GM18520 (cell line): ENCODE data around the gene YWHAG.
"Not testable (repeated sequence)": the region's sequence is repeated elsewhere in the genome, so short reads cannot be mapped to it uniquely, and the experiment has no call there.

Experiments
- ATAC-seq: cut with Tn5 transposase; IDR thresholded peaks from one replicate; pipeline ENCODE4 v1.9.1; 2021; ENCODE audit not compliant: unreplicated experiment

The YWHAG gene

DNA sequence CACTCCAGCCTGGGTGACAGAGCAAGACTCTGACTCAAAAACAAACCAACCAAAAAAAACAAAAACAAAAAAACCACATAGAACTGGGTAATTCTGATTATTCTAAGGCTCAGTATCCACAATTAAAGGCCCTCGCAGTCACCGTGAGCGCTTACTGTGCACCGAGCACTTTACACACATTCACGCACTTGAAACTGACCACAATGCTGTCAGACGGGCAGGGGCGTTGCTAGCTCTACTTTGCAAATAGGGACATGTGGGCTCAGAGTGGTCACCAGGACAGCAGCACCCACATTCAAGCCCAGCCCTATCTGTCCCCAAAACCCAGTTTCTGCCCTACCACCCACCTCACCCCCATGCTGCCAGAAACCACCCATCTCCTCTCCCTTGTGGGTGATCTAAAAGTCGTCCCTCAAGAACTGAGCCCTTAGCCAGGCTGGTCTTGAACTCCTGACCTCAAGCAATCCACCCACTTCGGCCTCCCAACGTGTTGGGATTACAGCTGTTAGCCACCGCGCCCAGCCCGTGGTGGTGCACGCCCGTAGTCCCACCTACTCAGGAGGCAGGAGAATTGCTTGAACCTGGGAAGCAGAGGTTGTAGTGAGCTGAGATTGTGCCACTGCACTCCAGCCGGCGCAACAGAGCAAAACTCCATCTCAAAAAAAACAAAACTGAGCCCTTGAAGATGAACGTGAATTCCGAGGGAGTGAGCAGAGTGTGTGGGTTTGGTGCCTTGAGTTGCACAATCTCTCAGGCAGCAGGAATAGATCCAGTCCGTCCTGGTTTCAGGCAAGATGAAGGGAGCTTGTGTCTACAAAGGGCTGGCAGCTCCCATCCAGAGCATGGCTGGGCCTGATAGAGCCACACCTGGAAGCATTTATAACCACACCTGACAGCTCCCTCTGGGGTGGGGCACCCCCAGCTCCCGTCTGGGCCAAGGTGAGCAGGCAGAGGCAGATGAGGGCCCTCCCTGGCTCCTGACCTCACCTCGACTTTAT, 61.7 kb downstream of the YWHAG start:
- ATAC-seq: no peak

DNA sequence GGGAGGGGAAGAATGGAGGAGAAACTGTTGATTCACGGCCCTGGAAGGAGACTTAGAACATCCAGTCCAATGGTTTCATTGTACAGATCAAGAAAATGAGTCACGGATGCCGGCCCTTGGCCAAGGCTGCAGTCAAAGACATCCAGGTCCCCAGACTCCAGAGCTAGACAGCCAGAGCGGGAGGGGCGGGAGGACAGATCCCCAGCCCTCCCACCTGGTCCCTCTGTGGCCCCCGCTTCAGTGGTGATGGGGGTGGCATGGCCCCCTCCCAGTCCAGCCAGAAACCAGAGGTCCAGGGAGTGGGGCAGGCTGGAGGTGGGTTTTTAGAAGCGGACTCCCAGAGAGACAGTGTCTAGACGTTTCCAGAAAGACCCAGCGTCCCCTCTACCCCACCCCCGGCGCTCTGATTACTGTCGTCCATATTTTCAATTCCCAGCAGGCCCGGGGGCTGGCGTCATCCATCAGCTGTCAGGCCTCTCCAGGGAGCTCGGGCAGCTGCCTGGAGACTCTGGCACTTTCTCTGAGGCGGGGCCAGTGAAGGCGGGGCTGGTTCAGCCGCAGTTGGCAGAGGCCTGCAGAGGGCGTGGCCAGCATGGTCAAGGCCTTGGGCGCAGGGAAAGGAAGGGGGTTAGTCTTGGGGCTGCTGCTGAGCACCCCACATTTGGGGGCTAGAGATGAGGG, 64.3 kb downstream of the YWHAG start:
- ATAC-seq: no peak

DNA sequence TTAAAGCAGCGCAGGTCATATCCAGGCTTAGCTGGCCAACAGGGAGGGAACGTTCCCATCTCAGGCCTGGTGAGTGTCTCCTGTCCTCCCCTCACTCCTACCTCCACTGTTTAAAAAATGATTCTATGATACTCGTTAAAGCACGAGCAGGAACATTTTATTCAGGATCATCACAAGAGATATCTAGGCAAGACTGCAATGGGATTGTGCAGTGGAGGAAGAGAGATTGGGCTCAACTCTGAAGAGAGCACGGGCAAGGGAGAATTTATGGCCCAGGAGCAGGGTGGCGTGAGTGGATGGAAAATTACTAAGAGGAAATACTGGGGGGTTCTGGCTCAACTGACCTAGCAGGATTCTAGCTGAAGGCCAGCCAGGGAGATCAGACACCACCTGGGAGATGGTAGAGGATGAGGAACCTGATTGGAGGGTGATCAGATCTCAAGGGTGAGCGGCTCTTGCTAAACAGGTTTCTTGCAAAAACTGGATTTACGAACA, 65.3 kb downstream of the YWHAG start:
- no peak for ATAC-seq

DNA sequence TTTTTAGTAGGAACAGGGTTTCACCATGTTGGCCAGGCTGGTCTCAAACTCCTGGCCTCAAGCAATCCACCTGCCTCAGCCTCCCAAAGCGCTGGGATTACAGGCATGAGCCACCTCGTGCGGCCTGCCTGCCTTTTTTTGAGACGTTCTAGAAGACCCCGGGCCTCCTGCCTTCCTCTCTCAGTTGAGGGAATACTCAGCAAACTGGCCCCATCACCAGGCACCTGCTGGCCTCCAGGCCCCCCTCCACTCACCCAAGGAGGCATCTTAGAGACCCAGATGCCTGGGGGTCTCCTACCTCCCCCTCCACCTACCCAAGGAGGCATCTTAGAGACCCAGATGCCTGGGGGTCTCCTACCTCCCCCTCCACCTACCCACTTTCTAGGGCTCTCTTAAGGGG, 65.9 kb downstream of the YWHAG start:
- ATAC-seq: not testable (repeated sequence)

DNA sequence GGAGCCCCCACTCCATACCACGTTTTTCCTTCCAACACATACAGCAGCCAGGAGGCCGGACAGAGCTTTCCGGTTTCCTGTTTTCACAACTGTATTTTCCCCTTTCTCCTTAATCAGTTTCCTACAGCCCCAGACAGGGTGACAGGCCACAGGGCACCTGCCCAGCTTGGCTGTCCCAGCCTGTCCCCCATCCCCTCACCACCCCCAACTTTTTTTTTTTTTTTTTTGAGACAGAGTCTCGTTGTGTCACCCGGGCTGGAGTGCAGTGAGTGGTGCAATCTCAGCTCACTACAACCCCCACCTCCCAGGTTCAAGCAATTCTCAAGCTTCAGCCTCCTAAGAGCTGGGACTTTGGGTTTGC, 66.6 kb downstream of the YWHAG start:
- no peak for ATAC-seq

DNA sequence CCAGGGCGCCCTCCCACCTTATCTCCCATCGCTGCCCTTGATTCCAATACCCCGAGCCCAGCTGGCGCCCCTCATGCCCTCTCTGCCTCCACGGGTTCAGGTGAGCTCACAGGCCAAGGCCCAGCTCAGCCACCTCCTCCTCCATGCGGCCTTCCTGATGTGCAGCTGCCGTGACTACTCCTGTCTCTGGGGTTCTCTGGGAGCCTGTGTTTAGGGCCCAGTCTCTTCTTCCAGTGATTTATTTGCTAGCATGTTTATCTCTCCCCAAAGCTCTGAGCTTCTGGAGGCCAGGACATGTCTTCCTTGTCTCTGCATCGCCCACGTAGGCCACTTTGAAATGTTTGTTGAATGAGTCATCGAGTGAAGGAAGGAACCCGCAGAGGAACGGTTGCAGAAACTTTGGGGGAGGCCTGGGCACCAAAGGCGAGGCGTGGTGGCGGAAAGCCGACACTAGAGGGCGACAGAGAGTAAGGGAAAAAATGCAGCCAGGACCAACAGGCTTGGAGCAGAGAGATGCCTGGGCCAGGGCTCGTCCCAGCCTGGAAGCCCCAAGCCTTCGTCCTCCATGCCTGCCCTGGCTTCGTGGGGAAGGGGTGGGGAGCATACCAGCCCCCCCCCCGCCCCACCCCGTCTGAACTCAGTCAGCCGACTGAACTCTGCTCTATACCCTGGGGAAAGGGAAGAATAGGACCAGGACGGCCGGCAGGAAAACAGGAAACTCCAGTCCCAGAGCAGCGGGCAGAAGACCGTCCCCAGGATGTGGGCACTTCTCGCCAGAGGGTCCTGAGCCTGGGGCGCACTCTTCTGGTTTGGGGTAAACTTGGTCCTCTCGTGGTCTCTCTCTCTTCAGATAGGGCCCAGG, 67.2 kb downstream of the YWHAG start:
- ATAC-seq: no peak

DNA sequence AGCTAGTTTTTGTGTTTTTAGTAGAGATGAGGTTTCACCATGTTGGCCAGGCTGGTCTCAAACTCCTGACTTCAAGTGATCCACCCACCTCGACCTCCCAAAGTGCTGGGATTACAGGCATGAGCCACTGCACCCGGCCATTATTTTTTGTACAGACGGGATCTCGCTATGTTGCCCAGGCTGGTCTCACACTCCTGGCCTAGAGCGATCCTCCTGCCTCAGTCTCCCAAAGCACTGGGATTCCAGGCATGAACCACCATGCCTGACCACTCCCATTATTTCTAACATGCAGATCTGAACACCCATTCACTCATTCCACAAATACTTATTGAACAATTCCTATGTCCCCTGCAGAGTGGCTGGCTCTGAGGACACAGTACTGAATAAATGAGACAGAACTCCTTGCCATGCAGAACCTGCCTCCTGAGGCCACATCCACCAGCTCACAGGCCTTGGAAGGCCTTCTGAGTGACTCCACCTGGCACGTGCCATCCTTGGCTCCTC, 67.9 kb downstream of the YWHAG start:
- ATAC-seq: not testable (repeated sequence)

DNA sequence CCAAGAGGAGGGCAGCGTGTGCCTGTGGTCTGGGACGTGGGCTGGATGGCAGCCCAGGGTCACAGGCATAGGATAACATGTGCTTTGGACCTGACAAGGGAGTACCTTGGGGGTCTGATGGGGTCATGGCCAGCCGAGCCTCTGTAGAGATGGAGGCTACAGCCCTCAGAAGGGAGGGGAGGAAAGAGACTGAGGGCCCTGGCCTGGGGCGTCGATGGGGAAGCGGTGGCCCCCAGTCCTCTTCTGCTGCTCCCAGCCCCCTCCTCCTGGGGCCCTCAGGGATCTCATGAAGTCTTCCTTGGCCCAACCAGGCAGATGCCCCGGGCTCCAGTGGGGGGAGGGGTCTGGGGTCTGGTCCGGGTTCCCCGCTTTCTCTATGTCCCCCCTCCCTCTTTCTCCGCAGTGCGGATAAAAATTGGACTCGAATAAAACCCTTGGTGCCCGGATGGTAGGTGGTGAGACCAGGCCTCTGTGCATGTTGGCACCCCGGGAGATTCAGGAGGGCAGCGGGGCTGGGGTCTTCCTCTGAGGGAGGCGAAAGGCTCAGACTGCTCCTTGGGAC, 71.9 kb downstream of the YWHAG start:
- no peak for ATAC-seq

DNA sequence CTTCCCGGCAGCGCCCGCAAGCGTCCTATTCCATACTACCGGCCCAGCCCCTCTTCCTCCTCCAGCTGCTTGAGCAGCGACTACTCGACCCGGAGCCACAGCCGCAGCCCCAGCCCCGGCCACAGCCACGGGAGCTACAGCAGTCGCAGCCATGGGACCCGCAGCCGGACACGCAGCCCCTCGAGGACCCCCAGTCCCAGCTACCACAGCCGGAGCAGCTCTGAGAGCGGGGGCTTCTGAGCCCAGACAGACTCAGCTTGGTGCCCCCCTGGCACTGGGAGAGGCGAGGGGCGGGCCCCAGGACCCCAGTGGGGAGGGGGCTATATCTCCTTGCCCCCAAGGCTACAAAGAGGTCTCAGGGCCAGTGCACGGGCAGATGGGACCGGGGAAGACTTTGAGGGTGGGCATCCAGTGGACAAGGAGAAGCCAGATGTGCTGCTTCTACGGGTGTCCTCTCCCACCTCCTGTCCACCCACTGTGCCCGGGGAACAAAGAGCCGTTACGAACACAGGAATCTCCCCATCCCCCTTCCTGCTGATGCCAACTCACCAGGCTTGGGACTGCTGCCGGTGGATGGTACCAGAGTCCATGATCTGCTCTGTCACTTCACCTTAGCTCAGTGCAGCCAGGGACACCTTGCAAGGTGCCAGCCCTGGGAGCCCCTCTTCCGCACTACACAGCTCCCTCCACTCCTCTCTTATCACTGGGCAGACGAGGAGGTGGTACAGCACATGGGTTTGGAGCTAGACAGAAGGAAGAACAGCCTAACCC, 73.0 kb downstream of the YWHAG start:
- ATAC-seq: no peak

DNA sequence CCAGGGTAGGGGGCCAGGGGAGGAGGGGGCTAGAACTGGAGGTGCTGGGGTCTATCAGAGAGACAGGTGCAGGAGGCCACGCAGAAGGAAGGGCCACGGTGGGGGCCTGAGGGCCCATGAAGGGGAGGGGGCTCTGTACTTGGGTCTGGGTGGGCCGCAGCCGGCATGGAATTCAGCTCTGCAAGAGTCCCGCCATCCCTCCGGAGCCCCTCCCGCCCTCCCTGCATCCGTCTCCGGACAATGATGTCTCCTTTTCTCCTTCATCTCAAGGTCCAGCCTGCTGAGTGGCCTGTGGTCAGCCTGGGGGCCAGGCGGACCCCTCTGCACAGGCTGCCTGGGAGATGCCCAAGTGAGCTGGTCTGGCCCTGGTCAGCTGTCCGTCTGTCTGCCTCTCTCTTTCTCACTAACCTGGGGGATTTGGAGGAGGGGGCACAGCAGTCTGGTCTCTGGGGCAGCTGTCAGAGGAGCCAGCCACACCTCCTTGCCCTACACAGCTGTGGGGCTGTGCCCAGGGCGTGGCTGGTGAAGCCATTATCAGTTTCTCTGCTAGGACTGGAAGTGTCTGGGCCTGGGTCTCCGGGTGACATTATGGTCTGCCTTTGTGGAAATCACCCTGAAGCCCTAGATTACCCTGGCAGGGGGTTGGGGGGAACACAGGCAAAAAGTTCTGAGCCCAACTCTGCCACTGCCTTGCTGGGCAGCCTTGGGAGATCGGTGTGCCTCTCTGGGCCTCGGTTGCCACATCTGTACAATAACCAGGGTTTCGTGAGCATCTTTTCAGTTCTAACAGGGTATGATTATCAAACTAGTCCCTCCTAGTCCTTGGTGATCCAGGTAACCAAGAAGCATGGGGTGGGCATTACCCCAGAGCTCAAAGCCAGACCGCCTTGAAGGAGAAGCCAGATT, 75.3 kb downstream of the YWHAG start:
- ATAC-seq: no peak

DNA sequence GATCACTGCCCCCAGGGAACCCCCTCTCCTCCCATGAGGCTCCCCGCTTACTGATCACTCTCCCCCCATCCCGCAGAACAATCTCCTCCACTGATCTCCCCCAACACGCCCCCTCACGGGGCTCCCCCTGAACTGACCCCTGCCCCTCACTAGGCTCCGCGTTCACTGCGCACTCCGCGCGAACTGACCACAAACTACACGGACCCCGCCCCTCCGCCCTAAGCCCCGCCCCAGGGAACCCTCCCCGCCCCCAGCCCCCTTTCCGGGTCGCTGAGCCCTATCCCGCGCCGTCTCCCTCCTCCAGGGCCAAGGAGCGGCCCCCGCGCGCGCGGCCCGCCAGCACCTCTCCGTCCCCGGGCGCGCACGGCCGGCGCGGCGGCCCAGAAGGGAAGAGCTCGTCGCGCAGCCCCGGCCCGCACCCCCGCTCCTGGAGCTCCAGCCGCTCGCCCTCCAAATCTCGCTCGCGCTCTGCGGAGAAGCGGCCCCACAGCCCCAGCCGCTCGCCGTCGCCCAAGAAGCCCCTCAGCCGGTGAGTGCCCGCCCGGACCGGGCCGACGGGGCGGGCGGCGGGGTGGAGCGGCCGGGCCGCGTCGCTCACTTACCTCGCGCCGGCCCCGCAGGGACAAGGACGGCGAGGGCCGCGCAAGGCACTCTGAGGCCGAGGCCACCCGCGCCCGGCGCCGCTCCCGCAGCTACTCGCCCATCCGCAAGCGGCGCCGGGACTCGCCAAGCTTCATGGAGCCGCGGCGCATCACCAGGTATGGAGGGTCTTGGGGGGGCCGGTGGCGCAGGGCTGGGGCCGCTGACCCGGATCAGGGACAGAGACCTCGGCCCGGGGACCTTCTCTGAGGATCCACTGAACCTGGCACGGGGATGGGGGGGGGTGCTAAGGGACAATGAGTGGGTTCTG, 76.2 kb downstream of the YWHAG start:
- no peak for ATAC-seq

DNA sequence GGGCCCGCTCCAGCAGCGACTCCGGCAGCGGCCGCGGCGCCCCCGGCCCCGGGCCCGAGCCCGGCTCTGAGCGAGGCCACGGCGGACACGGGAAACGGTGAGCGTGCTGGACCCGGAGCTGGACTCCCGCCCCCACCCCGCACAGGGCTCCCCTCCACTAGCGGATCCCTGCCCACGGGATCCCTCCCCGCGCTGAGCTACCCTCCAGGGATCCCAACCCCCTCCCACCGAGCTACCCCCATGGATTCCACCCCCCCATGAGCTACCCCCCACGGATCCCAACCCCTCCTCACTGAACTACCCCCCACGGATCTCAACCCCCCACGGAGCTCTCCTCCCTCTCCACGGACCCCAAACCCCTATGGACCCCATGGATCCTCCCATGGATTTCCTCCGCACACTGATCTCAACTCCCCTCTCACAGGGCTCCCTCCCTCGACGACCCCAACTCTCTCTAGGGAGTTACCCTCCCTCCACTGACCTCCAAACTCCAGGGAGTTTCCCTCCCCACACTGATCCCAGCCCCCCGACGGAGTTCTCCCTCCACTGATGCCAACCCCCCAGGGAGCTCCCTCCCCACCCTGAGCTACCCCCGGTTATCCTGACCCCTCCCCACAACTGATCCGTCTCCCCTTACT, 77.0 kb downstream of the YWHAG start:
- no peak for ATAC-seq

DNA sequence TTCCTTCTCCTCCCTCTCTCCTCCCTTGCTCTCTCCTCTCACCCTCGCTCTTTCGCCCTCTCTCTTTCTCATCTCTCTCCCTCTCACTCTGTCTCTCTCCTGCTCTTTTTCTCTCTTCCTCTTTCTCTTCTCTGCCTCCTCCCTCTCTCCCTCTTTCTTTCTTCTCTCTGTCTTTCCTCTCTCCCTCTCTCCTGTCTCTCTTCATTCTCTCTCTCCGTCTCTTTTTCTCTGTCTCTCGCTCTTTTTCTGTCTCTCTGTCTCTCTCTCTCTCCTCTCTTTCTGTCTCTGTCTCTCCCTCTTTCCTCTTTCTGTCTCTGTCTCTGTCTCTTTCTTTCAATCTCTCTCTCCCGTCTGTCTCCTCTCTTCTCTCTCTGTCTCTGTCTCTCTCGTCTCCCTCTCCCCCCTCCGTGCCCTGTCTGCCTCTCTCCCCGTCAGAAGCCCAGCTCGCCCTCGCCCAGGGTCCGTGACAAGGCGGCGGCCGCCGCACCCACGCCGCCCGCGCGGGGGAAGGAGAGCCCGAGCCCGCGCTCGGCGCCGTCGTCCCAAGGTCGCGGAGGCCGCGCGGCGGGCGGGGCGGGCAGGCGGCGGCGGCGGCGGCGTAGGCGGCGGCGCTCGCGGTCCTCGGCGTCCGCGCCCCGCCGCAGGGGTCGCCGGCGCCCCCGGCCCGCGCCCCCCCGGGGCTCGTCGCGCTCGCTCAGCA, 77.6 kb downstream of the YWHAG start:
- no peak for ATAC-seq

DNA sequence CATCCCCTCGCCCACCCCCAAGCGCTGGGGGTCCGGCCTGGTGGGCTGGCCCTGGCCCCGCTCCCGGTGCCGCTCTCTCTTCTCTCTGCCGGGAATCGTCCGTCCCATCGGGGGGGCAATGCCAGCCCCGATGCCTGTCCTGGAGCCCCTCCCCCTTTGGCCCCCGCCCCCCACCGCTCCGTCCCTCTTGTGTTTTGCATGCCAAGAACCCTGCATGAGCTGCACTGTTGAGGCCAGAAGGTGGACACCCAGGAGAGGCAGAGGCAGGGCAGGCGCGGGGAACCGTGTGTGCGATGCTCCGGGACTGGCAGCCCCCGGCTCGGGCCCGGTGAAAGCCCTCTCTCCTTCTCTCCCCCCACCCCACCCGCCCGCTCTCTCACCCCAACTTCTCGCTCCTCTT, 78.4 kb downstream of the YWHAG start:
- no peak for ATAC-seq

DNA sequence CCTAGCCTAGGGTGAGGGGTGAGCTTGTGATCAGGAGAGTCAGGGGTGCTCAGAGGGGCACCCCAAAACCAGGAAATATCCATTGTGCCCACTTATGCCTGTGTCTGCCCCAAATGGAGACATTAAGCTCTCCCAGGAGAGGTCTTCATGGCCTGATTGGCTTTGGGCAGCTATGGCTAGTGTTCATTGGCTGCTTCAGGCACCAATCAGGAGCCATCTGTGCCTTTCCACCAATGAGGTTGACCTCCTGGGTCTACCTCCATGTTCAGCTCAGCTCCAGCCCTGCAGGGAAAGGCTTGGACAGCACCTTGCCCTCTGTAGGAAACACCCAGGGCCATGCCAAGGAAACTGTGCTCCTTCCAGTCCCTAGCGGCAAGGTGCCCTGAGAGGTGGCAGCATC, 80.3 kb downstream of the YWHAG start:
- no peak for ATAC-seq
